Neural cell (in vitro differentiated cells): ENCODE data around the gene INPP5B.

Experiments
- CTCF ChIP-seq: fragments of 450-650 bp; IDR thresholded peaks from 2 replicates; pipeline ENCODE4 v1.5.1; 2014; ENCODE audit warnings: antibody characterized with exemption, mild to moderate bottlenecking, moderate library complexity; ENCODE audit not compliant: poor library complexity, severe bottlenecking
- EP300 ChIP-seq: fragments of 450-650 bp; conservative IDR thresholded peaks from 2 replicates; pipeline ENCODE4 v1.6.1; 2014; ENCODE audit warnings: antibody characterized with exemption, mild to moderate bottlenecking, moderate library complexity; ENCODE audit not compliant: poor library complexity, severe bottlenecking
- EZH2 ChIP-seq: fragments of 200-600, 300-800 bp; shearing (Covaris generic), sonication (generic); IDR thresholded peaks from 2 replicates; pipeline ENCODE4 v1.6.1; 2014; ENCODE audit warnings: antibody characterized with exemption, low read length, borderline replicate concordance, mild to moderate bottlenecking; ENCODE audit not compliant: insufficient read depth, poor library complexity, severe bottlenecking
- POLR2AphosphoS5 ChIP-seq: IDR thresholded peaks from 2 replicates; pipeline ENCODE4 v1.6.1; 2012
- REST ChIP-seq: IDR thresholded peaks from 2 replicates; pipeline ENCODE4 v1.6.1; 2012; ENCODE audit warnings: borderline replicate concordance
- TAF1 ChIP-seq: IDR thresholded peaks from 2 replicates; pipeline ENCODE4 v1.6.1; 2012; ENCODE audit warnings: low read depth

DNA sequence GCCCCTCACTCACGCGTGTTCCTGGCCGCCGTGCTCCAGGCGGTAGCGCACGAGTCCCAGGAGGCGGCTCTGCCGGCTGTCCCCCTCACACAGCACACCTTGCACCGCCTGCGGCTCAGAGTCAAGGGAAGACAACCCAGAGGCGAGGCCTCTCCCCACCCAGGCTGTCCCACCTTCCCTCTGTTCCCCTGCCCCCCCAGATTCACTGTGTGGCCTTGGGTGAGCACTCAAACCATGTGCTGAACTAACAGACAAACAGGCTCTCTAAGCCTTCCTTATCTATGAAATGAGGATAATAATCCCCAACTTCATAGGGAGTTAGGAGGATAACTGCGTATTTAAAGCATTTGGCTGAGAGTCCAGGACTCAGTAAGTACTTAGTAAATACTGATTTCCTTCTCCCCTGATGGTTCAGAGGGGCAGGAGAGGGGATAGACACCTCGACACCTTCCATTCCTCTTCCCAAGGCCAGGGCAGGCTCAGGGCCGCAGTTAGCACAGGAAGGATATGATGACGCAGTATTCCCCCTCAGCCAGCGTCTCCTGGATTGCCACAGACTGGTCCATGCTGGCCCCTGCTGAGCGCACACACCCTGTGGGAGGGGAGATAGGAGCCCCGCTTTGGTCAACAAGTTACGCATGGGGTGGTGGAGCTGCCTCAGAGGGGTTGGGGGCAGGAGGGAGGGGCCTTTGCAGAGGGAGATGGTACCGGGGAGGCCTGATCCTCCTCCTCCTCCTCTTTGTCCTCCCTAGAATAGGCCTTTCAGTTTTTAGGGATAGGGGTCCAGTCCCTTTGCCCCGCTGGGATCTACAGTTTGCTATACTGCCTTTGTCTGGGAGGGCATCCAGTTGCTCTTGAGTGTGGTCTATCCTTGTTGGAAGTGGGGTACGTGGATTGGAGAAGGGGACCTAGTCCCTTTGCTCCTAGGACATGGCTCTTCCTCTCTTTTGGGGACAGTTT, 830 bp downstream of the INPP5B start:
- no peak for TF ChIP-seq REST
- TF ChIP-seq POLR2AphosphoS5, result no peak
- no peak for TF ChIP-seq CTCF
- TF ChIP-seq EZH2, result no peak
- TF ChIP-seq EP300, result no peak
- TF ChIP-seq TAF1, result no peak
